ENCODE results near the gene ERBB2. TPM values are rescaled to one million over a fixed set of nuclear protein-coding genes. Genes with fewer than 3 reads are reported as not detected.

Gene ERBB2
- total and polyA plus RNA-seq, 2 of the 4 experiments (the other 2 are of a cell fraction), result 28.7 to 33.3 TPM

- H3K9me3 ChIP-seq (ENCODE audit: control insufficient read depth, insufficient read depth, low read length), result no peaks in the 10 kb centered on the region
- peaks cover 2% of the 10 kb centered on the region; the same call in 1 of the 2 replicates for H3K36me3 ChIP-seq (ENCODE audit: control insufficient read depth, insufficient read depth, low read length)
- ChIA-PET POLR2A (ENCODE audit: unreplicated experiment) (no interaction called here), CTCF (interaction anchor here (0.9 to 2.4 kb wide), 3 partner anchors 14 to 46 kb away, joined by 3 to 10 read pairs (median 3); no protein-coding TSS in a partner anchor)
- H3K23ac ChIP-seq (ENCODE audit: low read depth, low read length), result no peak overlapping the region
- no peak overlapping the region for H3K9ac ChIP-seq (ENCODE audit: low read depth, low read length)
- H3K27me3 ChIP-seq (ENCODE audit: control insufficient read depth, insufficient read depth, low read length), result peaks cover 43% of the 10 kb centered on the region
- no peak overlapping the region for H4K8ac ChIP-seq (ENCODE audit: low read depth in 2 of 2, low read length in 2 of 2)
- no peak overlapping the region for H3K4me3 ChIP-seq (ENCODE audit: insufficient read depth, low read depth, low read length)
- no peak overlapping the region for H3K18ac ChIP-seq (ENCODE audit: low read depth, low read length)
- no TSS peak for BruUV-seq (replicated peaks)
- H3K4me1 ChIP-seq (ENCODE audit: control insufficient read depth, insufficient read depth, low read length), result peaks cover 7% of the 10 kb centered on the region; the same call in 1 of the 2 replicates
- H2AFZ ChIP-seq (replicated peaks; ENCODE audit: low read length, poor library complexity), result no peak overlapping the region
- H3K79me1 ChIP-seq (ENCODE audit: low read depth in 1 of 2, low read length in 2 of 2), result no peaks in the 10 kb centered on the region
- 35% methylated on average over 20 of the region's 49 CpGs; no CpG with 5 or more reads in 1 of the 2 experiments for WGBS, 2 experiments (ENCODE audit: extremely low coverage in 2 of 2, insufficient read length in 1 of 2)
- H3K4ac ChIP-seq (ENCODE audit: low read depth, low read length), result no peak overlapping the region
- no peak for DNase-seq
- no peak overlapping the region for H3K14ac ChIP-seq (replicated peaks; ENCODE audit: low read depth, low read length)
- no peak overlapping the region for H3K4me2 ChIP-seq (ENCODE audit: low read depth, low read length)
- intact Hi-C loops (cut with micrococcal nuclease), result no loop called here
- no peak overlapping the region for H2BK5ac ChIP-seq (ENCODE audit: low read depth, low read length, poor library complexity, severe bottlenecking)
- no peak overlapping the region for H2AK9ac ChIP-seq (replicated peaks; ENCODE audit: low read depth, low read length, poor library complexity)
- in situ Hi-C loops (cut with MboI; ENCODE audit: low sequenced_read_pairs), result no loop called here
- no peak overlapping the region for H4K5ac ChIP-seq (ENCODE audit: low read depth, low read length)
- no peak overlapping the region for H2BK20ac ChIP-seq (ENCODE audit: low read depth, low read length)
- no peak for TF ChIP-seq CHD1 (IDR thresholded peaks at IDR 0.05; ENCODE audit: low read depth, low read length)
- no peak for TF ChIP-seq MXI1 (IDR thresholded peaks at IDR 0.05; ENCODE audit: borderline replicate concordance, low read depth, low read length)
- no peak for TF ChIP-seq BHLHE40 (IDR thresholded peaks at IDR 0.05; ENCODE audit: low read depth, low read length)
- no peak for TF ChIP-seq USF2 (IDR thresholded peaks at IDR 0.05; ENCODE audit: low read depth, low read length)
- TF ChIP-seq NFE2L2 (IDR thresholded peaks at IDR 0.05; ENCODE audit: low read depth, low read length), result no peak
- no peak for TF ChIP-seq FOS (IDR thresholded peaks at IDR 0.05; ENCODE audit: low read depth, low read length)
- no peak for TF ChIP-seq CTCF (conservative IDR thresholded peaks at IDR 0.05; ENCODE audit: low read depth, low read length)
- no peak for TF ChIP-seq SMC3 (IDR thresholded peaks at IDR 0.05; ENCODE audit: low read depth, low read length)
- no peak for TF ChIP-seq ELK1 (IDR thresholded peaks at IDR 0.05; ENCODE audit: borderline replicate concordance, low read depth, low read length)
- no peak for TF ChIP-seq RFX5 (IDR thresholded peaks at IDR 0.05; ENCODE audit: low read depth, low read length)
- no peak for TF ChIP-seq MAZ (IDR thresholded peaks at IDR 0.05; ENCODE audit: borderline replicate concordance, low read depth, low read length)
- TF ChIP-seq POLR2A (IDR thresholded peaks at IDR 0.05; ENCODE audit: low read depth, low read length), result no peak
- TF ChIP-seq CEBPB (IDR thresholded peaks at IDR 0.05; ENCODE audit: low read depth, low read length), result no peak
- no peak for TF ChIP-seq MAFK (IDR thresholded peaks at IDR 0.05; ENCODE audit: low read depth, low read length)
- TF ChIP-seq RAD21 (IDR thresholded peaks at IDR 0.05; ENCODE audit: low read length), result no peak
- TF ChIP-seq RCOR1 (IDR thresholded peaks at IDR 0.05; ENCODE audit: insufficient replicate concordance, low read length), result no peak
- no peaks in the 10 kb centered on the region; the same call in 1 of the 2 replicates for H4K20me1 ChIP-seq (ENCODE audit: insufficient read depth, low read length)
- no peaks in the 10 kb centered on the region for H3K9me1 ChIP-seq (ENCODE audit: insufficient read depth, low read length)
- H4K91ac ChIP-seq (ENCODE audit: insufficient read depth, low read depth, low read length), result no peak overlapping the region
- no peak overlapping the region for H3K27ac ChIP-seq (ENCODE audit: insufficient read depth, low read length)
- H2BK15ac ChIP-seq (ENCODE audit: low read depth, low read length), result no peak overlapping the region
- H2BK120ac ChIP-seq (ENCODE audit: low read depth, low read length), result no peak overlapping the region
- ATAC-seq (ENCODE audit: low read depth), result no peak
- H3K56ac ChIP-seq (ENCODE audit: extremely low read depth, insufficient read depth, low read length), result no peak overlapping the region
- dilution Hi-C loops (cut with HindIII; ENCODE audit: low sequenced_read_pairs, unreplicated experiment), result no loop called here
- H2AK5ac ChIP-seq (ENCODE audit: low read depth, low read length), result no peak overlapping the region
Measured at GRCh38 chr17:39667262-39667944, 32.5 kb upstream of the ERBB2 start.

Data from IMR-90 (cell line).